GM23338 (cell line): ENCODE results near the gene FGFR3. TPM values are rescaled to one million over a fixed set of nuclear protein-coding genes. Genes with fewer than 3 reads are reported as not detected.

Source experiments
- ATAC-seq: fragments of 200-7000 bp; cut with Tn5 transposase; 3 replicates; pipeline ENCODE4 v1.9.1; 2020
- DNase-seq: peaks from one replicate; pipeline ENCODE4 v3.0.0-alpha.2; 2015; ENCODE audit warnings: low spot score
- H2AFZ ChIP-seq: fragments of 200-600 bp; sonication (generic); 2 replicates; pipeline ENCODE4 v1.8.0; 2016; ENCODE audit warnings: antibody characterized with exemption, mild to moderate bottlenecking, moderate library complexity
- H3F3A ChIP-seq: fragments of 200-600 bp; sonication (generic); replicated peaks from 2 replicates; pipeline ENCODE4 v1.8.0; 2017; ENCODE audit warnings: antibody characterized with exemption, mixed run types, low read depth
- H3K27ac ChIP-seq: fragments of 200-600 bp; sonication (generic); 2 replicates; pipeline ENCODE4 v1.6.1; 2016; ENCODE audit warnings: low read depth
- H3K27me3 ChIP-seq: fragments of 200-600 bp; sonication (generic); 2 replicates; pipeline ENCODE4 v1.8.0; 2016; ENCODE audit warnings: mild to moderate bottlenecking, mixed run types, moderate library complexity; ENCODE audit not compliant: insufficient read depth
- H3K36me3 ChIP-seq: fragments of 200-600 bp; sonication (generic); 2 replicates; pipeline ENCODE4 v1.8.0; 2016; ENCODE audit warnings: mild to moderate bottlenecking; ENCODE audit not compliant: insufficient read depth
- H3K4me1 ChIP-seq: fragments of 200-600 bp; sonication (generic); 2 replicates; pipeline ENCODE4 v1.8.0; 2016; ENCODE audit warnings: mild to moderate bottlenecking, moderate library complexity; ENCODE audit not compliant: insufficient read depth
- H3K4me2 ChIP-seq: fragments of 200-600 bp; sonication (generic); 2 replicates; pipeline ENCODE4 v1.7.1; 2017; ENCODE audit warnings: mixed run types
- H3K4me3 ChIP-seq: fragments of 200-600 bp; sonication (generic); 2 replicates; pipeline ENCODE4 v1.6.1; 2016; ENCODE audit warnings: mixed run types
- H3K79me2 ChIP-seq: fragments of 200-600 bp; sonication (generic); replicated peaks from 2 replicates; pipeline ENCODE4 v1.8.0; 2017; ENCODE audit warnings: mild to moderate bottlenecking; ENCODE audit not compliant: insufficient read depth
- H3K9me2 ChIP-seq: fragments of 200-600 bp; sonication (generic); 2 replicates; pipeline ENCODE4 v1.8.0; 2017; ENCODE audit not compliant: insufficient read depth
- H4K20me1 ChIP-seq: fragments of 200-600 bp; sonication (generic); replicated peaks from 2 replicates; pipeline ENCODE4 v1.8.0; 2017; ENCODE audit warnings: mild to moderate bottlenecking; ENCODE audit not compliant: insufficient read depth
- H3K27ac Mint-ChIP-seq: 2 replicates; pipeline ENCODE4 v1.8.0; 2020; ENCODE audit warnings: inconsistent platforms, mild to moderate bottlenecking, moderate library complexity, mixed read lengths
- H3K27me3 Mint-ChIP-seq: 3 replicates; pipeline ENCODE4 v1.8.0; 2022; ENCODE audit warnings: low read depth, mild to moderate bottlenecking, moderate library complexity, mixed read lengths, inconsistent platforms; ENCODE audit not compliant: insufficient read depth, poor library complexity
- H3K36me3 Mint-ChIP-seq: 3 replicates; pipeline ENCODE4 v1.8.0; 2021; ENCODE audit warnings: low read depth, mild to moderate bottlenecking, inconsistent platforms, moderate library complexity, mixed read lengths
- H3K4me1 Mint-ChIP-seq: 3 replicates; pipeline ENCODE4 v1.8.0; 2020; ENCODE audit warnings: mild to moderate bottlenecking, inconsistent platforms, mixed read lengths
- H3K4me3 Mint-ChIP-seq: 3 replicates; pipeline ENCODE4 v1.8.0; 2021; ENCODE audit warnings: moderate library complexity, mild to moderate bottlenecking, inconsistent platforms, mixed read lengths
- H3K9me3 Mint-ChIP-seq: 3 replicates; pipeline ENCODE4 v1.8.0; 2020; ENCODE audit warnings: moderate library complexity, mild to moderate bottlenecking, inconsistent platforms, mixed read lengths
- CREB1 ChIP-seq: fragments of 250-450 bp; sonication (Bioruptor Pico); IDR thresholded peaks from 2 replicates; pipeline ENCODE4 v1.5.0; 2020; ENCODE audit warnings: low read depth, mild to moderate bottlenecking, moderate library complexity
- CTCF ChIP-seq, 2 experiments: fragments of 200-600 bp in 1 of 2; sonication (generic) in 1 of 2; conservative IDR thresholded peaks; 2 replicates each; pipeline versions ENCODE4 v1.5.1 to v1.6.1; 2016 to 2017; ENCODE audit warnings: antibody characterized with exemption in 2 of 2, low read depth in 2 of 2, mild to moderate bottlenecking in 2 of 2, moderate library complexity in 1 of 2
- ETS1 ChIP-seq: IDR thresholded peaks from 2 replicates; pipeline ENCODE4 v1.6.1; 2016; ENCODE audit warnings: antibody characterized with exemption
- EZH2 ChIP-seq: fragments of 200-600 bp; sonication (generic); IDR thresholded peaks from one replicate; pipeline ENCODE4 v1.8.0; 2017; ENCODE audit warnings: antibody characterized with exemption, mild to moderate bottlenecking, low read depth; ENCODE audit not compliant: unreplicated experiment
- EZH2phosphoT487 ChIP-seq: fragments of 200-600 bp; sonication (generic); IDR thresholded peaks from one replicate; pipeline ENCODE4 v1.8.1; 2018; ENCODE audit warnings: antibody characterized with exemption; ENCODE audit not compliant: unreplicated experiment
- JUNB ChIP-seq: IDR thresholded peaks from one replicate; pipeline ENCODE4 v1.6.1; 2016; ENCODE audit warnings: antibody characterized with exemption; ENCODE audit not compliant: unreplicated experiment
- NANOG ChIP-seq: IDR thresholded peaks from 2 replicates; pipeline ENCODE4 v1.6.1; 2016; ENCODE audit warnings: antibody characterized with exemption, borderline replicate concordance
- POLR2AphosphoS5 ChIP-seq: IDR thresholded peaks from 2 replicates; pipeline ENCODE4 v1.6.1; 2016; ENCODE audit warnings: antibody characterized with exemption, low read depth
- REST ChIP-seq: IDR thresholded peaks from one replicate; pipeline ENCODE4 v1.6.1; 2018; ENCODE audit warnings: antibody characterized with exemption; ENCODE audit not compliant: unreplicated experiment
- STAT1 ChIP-seq: IDR thresholded peaks from one replicate; pipeline ENCODE4 v1.6.1; 2016; ENCODE audit warnings: antibody characterized with exemption; ENCODE audit not compliant: unreplicated experiment
- ZNF114 ChIP-seq: fragments of 250-450 bp; sonication (Bioruptor Pico); IDR thresholded peaks from 2 replicates; pipeline ENCODE4 v1.5.0; 2020; ENCODE audit warnings: mild to moderate bottlenecking, moderate library complexity
- ZNF331 ChIP-seq: fragments of 250-450 bp; sonication (Bioruptor Pico); IDR thresholded peaks from 2 replicates; pipeline ENCODE4 v1.5.0; 2020; ENCODE audit warnings: low read depth, mild to moderate bottlenecking, moderate library complexity
- ZNF462 ChIP-seq: fragments of 250-450 bp; sonication (Bioruptor Pico); IDR thresholded peaks from 2 replicates; pipeline ENCODE4 v1.5.0; 2020; ENCODE audit warnings: mild to moderate bottlenecking, moderate library complexity
- polyA plus RNA-seq: library from polyadenylated mRNA; unstranded; fragments of >200 nt; fragmentation: Nextera tagmentation; extraction: Ambion mirVana; gene quantifications from 2 replicates; pipeline ENCODE4 v1.2.1, GENCODE V29; 2016
- total RNA-seq: library from RNA; depleted of rRNA; stranded (reverse); fragments of >200 nt; shearing (Covaris generic); gene quantifications from 2 replicates; pipeline ENCODE4 v1.2.3, GENCODE V29; 2014

FGFR3 gene
- total and polyA plus RNA-seq, 2 experiments from 2014 or later, result 3.6 to 17.4 TPM

- ATAC-seq (no peak), DNase-seq (no peak)
- Histone ChIP-seq H3K4me1 (no peaks in the 10 kb centered on the region), H3K79me2 (no peaks in the 10 kb centered on the region), H3K4me2 (no peak overlapping the region), H3K27me3 (peaks cover 12% of the 10 kb centered on the region), H3K4me3 (no peak overlapping the region), H4K20me1 (peaks cover 4% of the 10 kb centered on the region; the same call in 1 of the 2 replicates), H3K36me3 (no peaks in the 10 kb centered on the region), H2AFZ (no peak overlapping the region), H3F3A (no peaks in the 10 kb centered on the region), H3K27ac (no peak overlapping the region), H3K9me2 (no peaks in the 10 kb centered on the region)
- H3K9me3 Mint-ChIP-seq, result no peaks in the 10 kb centered on the region
- no peaks in the 10 kb centered on the region for H3K4me1 Mint-ChIP-seq
- H3K4me3 Mint-ChIP-seq, result no peak overlapping the region
- H3K27me3 Mint-ChIP-seq, result peaks cover 10% of the 10 kb centered on the region
- no peaks in the 10 kb centered on the region; the same call in 2 of the 3 replicates for H3K36me3 Mint-ChIP-seq
- no peak overlapping the region for H3K27ac Mint-ChIP-seq
- no peak for TF ChIP-seq CTCF (conservative IDR thresholded peaks at IDR 0.05; ENCODE audit: low read depth in 2 of 2)
- no peak for TF ChIP-seq ZNF462
- no peak for TF ChIP-seq EZH2
- TF ChIP-seq STAT1, result no peak
- TF ChIP-seq POLR2AphosphoS5, result no peak
- TF ChIP-seq ZNF331, result no peak
- TF ChIP-seq REST, result no peak
- TF ChIP-seq JUNB, result no peak
- TF ChIP-seq CREB1 (CRISPR knock-in tag), result no peak
- TF ChIP-seq NANOG, result no peak
- TF ChIP-seq EZH2phosphoT487, result no peak
- no peak for TF ChIP-seq ZNF114 (CRISPR knock-in tag)
- no peak for TF ChIP-seq ETS1
Measured at GRCh38 chr4:1799387-1800375, 6.6 kb downstream of the FGFR3 start.
